Neural progenitor cell (in vitro differentiated cells): ENCODE results near the gene SLF2. TPM values are rescaled to one million over a fixed set of nuclear protein-coding genes. Genes with fewer than 3 reads are reported as not detected.

Source experiments
- DNase-seq: peaks from one replicate; pipeline ENCODE4 v3.0.0-alpha.2; 2016; ENCODE audit warnings: low spot score
- H2AFZ ChIP-seq: fragments of 200-600 bp; sonication (generic); replicated peaks from 2 replicates; pipeline ENCODE4 v1.6.1; 2016; ENCODE audit warnings: antibody characterized with exemption
- H3F3A ChIP-seq: fragments of 200-600 bp; sonication (generic); 2 replicates; pipeline ENCODE4 v1.6.1; 2016; ENCODE audit warnings: antibody characterized with exemption, low read depth
- H3K27ac ChIP-seq: fragments of 200-600 bp; sonication (generic); 2 replicates; pipeline ENCODE4 v1.5.1; 2016; ENCODE audit warnings: mild to moderate bottlenecking
- H3K27me3 ChIP-seq: fragments of 200-600 bp; sonication (generic); 2 replicates; pipeline ENCODE4 v1.6.1; 2016; ENCODE audit warnings: mild to moderate bottlenecking, moderate library complexity
- H3K36me3 ChIP-seq: fragments of 200-600 bp; sonication (generic); 2 replicates; pipeline ENCODE4 v1.5.1; 2016
- H3K4me1 ChIP-seq: fragments of 200-600 bp; sonication (generic); 2 replicates; pipeline ENCODE4 v1.6.1; 2016; ENCODE audit warnings: mixed run types
- H3K4me2 ChIP-seq: fragments of 200-600 bp; sonication (generic); 2 replicates; pipeline ENCODE4 v1.6.1; 2016
- H3K4me3 ChIP-seq: fragments of 200-600 bp; sonication (generic); 2 replicates; pipeline ENCODE4 v1.5.1; 2016
- H3K79me2 ChIP-seq: fragments of 200-600 bp; sonication (generic); 2 replicates; pipeline ENCODE4 v1.6.1; 2016; ENCODE audit warnings: low read depth
- H3K9ac ChIP-seq: fragments of 200-600 bp; sonication (generic); 2 replicates; pipeline ENCODE4 v1.6.1; 2016
- H3K9me3 ChIP-seq: fragments of 200-600 bp; sonication (generic); 2 replicates; pipeline ENCODE4 v1.5.1; 2016; ENCODE audit warnings: low read depth
- H4K20me1 ChIP-seq: fragments of 200-600 bp; sonication (generic); 2 replicates; pipeline ENCODE4 v1.6.1; 2016; ENCODE audit warnings: low read depth
- H3K27ac Mint-ChIP-seq: 3 replicates; pipeline ENCODE4 v1.8.0; 2021; ENCODE audit warnings: mixed read lengths
- H3K27me3 Mint-ChIP-seq: 2 replicates; pipeline ENCODE4 v1.8.0; 2022; ENCODE audit warnings: low read depth, mild to moderate bottlenecking, inconsistent platforms, moderate library complexity, mixed read lengths; ENCODE audit not compliant: insufficient read depth
- H3K36me3 Mint-ChIP-seq: 3 replicates; pipeline ENCODE4 v1.8.0; 2021; ENCODE audit warnings: mixed read lengths
- H3K4me1 Mint-ChIP-seq: 3 replicates; pipeline ENCODE4 v1.8.0; 2021; ENCODE audit warnings: mixed read lengths
- H3K4me3 Mint-ChIP-seq: 3 replicates; pipeline ENCODE4 v1.8.0; 2021; ENCODE audit warnings: mild to moderate bottlenecking, moderate library complexity, mixed read lengths
- H3K9me3 Mint-ChIP-seq: 3 replicates; pipeline ENCODE4 v1.8.0; 2020; ENCODE audit warnings: mixed read lengths
- EZH2 ChIP-seq: fragments of 200-600 bp; sonication (generic); IDR thresholded peaks from 2 replicates; pipeline ENCODE4 v1.6.1; 2017; ENCODE audit warnings: antibody characterized with exemption, mild to moderate bottlenecking, moderate library complexity
- EZH2phosphoT487 ChIP-seq: fragments of 200-600 bp; sonication (generic); IDR thresholded peaks from 2 replicates; pipeline ENCODE4 v1.6.1; 2017; ENCODE audit warnings: antibody characterized with exemption
- total RNA-seq: library from RNA; depleted of rRNA; stranded (reverse); fragments of >200 nt; gene quantifications from 2 replicates; pipeline ENCODE4 v1.2.3, GENCODE V29; 2015; ENCODE audit warnings: low replicate concordance
- TF ChIP-seq, protein P1 (sequence below): fragments of 200-600 bp; sonication (generic); IDR thresholded peaks from 2 replicates; pipeline ENCODE4 v1.5.1; 2017; ENCODE audit warnings: antibody characterized with exemption, mild to moderate bottlenecking

The SLF2 gene
- total RNA-seq, 1 donor from 2014 or later, result 19.5 TPM

GRCh38 chr10:100897976-100898375, 14.8 kb upstream of the SLF2 start:
- H3K27ac Mint-ChIP-seq, result no peak overlapping the region
- Histone ChIP-seq H3K36me3 (no peaks in the 10 kb centered on the region), H2AFZ (no peak overlapping the region), H3K4me1 (peaks cover 3% of the 10 kb centered on the region), H4K20me1 (peaks cover 4% of the 10 kb centered on the region), H3K4me2 (no peak overlapping the region), H3F3A (peaks cover 10% of the 10 kb centered on the region), H3K79me2 (no peaks in the 10 kb centered on the region), H3K9me3 (no peaks in the 10 kb centered on the region), H3K9ac (no peak overlapping the region), H3K27me3 (peaks cover 6% of the 10 kb centered on the region), H3K4me3 (no peak overlapping the region), H3K27ac (no peak overlapping the region)
- DNase-seq, result no peak
- no peak overlapping the region for H3K4me3 Mint-ChIP-seq
- TF ChIP-seq, protein P1, sequence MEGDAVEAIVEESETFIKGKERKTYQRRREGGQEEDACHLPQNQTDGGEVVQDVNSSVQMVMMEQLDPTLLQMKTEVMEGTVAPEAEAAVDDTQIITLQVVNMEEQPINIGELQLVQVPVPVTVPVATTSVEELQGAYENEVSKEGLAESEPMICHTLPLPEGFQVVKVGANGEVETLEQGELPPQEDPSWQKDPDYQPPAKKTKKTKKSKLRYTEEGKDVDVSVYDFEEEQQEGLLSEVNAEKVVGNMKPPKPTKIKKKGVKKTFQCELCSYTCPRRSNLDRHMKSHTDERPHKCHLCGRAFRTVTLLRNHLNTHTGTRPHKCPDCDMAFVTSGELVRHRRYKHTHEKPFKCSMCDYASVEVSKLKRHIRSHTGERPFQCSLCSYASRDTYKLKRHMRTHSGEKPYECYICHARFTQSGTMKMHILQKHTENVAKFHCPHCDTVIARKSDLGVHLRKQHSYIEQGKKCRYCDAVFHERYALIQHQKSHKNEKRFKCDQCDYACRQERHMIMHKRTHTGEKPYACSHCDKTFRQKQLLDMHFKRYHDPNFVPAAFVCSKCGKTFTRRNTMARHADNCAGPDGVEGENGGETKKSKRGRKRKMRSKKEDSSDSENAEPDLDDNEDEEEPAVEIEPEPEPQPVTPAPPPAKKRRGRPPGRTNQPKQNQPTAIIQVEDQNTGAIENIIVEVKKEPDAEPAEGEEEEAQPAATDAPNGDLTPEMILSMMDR, result no peak
- no peak for TF ChIP-seq EZH2
- no peak for TF ChIP-seq EZH2phosphoT487
- peaks cover 2% of the 10 kb centered on the region for H3K27me3 Mint-ChIP-seq
- H3K9me3 Mint-ChIP-seq, result no peaks in the 10 kb centered on the region
- no peaks in the 10 kb centered on the region for H3K36me3 Mint-ChIP-seq
- peaks cover 34% of the 10 kb centered on the region for H3K4me1 Mint-ChIP-seq

- H3K27ac ChIP-seq, result no peak overlapping the region
- peaks cover 10% of the 10 kb centered on the region for H3F3A ChIP-seq
- peaks cover 4% of the 10 kb centered on the region for H4K20me1 ChIP-seq
- H2AFZ ChIP-seq, result no peak overlapping the region
- no peaks in the 10 kb centered on the region for H3K9me3 Mint-ChIP-seq
- peaks cover 6% of the 10 kb centered on the region for H3K27me3 ChIP-seq
- H3K9me3 ChIP-seq, result no peaks in the 10 kb centered on the region
- H3K27ac Mint-ChIP-seq, result no peak overlapping the region
- TF ChIP-seq EZH2 (no peak), EZH2phosphoT487 (no peak)
- TF ChIP-seq, protein P1, result no peak
- no peak overlapping the region for H3K4me2 ChIP-seq
- no peaks in the 10 kb centered on the region for H3K36me3 ChIP-seq
- H3K27me3 Mint-ChIP-seq, result peaks cover 2% of the 10 kb centered on the region
- no peak overlapping the region for H3K9ac ChIP-seq
- no peak overlapping the region for H3K4me3 ChIP-seq
- no peak overlapping the region for H3K4me3 Mint-ChIP-seq
- no peaks in the 10 kb centered on the region for H3K36me3 Mint-ChIP-seq
- DNase-seq, result no peak
- H3K4me1 ChIP-seq, result peaks cover 3% of the 10 kb centered on the region
- H3K79me2 ChIP-seq, result no peaks in the 10 kb centered on the region
- H3K4me1 Mint-ChIP-seq, result peaks cover 34% of the 10 kb centered on the region
Measured at GRCh38 chr10:100899171-100899570, 13.6 kb upstream of the SLF2 start.

DNA sequence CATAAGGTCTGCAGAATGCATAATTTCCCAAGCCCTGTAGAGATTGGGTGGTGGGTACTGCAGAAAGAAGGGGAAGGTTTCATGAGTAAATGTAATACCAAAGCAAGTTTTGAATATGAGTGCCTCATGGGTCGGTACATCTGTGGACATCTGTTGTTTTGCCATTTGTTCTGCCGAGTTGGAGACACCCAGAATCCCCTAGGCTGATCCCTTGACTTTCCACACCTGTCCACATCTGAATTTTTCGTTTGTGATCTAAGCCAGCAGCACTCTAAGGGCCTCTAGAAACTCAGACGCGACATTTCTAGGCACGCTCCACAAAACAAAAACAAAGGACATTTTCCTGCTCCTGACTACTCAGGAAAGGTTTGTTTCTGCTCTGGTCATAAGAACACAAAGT, 11.7 kb upstream of the SLF2 start:
- Mint-ChIP-seq H3K27ac (no peak overlapping the region), H3K36me3 (no peaks in the 10 kb centered on the region), H3K4me3 (no peak overlapping the region), H3K4me1 (peaks cover 25% of the 10 kb centered on the region), H3K9me3 (no peaks in the 10 kb centered on the region), H3K27me3 (peaks cover 5% of the 10 kb centered on the region)
- no peaks in the 10 kb centered on the region for H3K36me3 ChIP-seq
- H3K4me1 ChIP-seq, result peaks cover 3% of the 10 kb centered on the region
- H3K4me2 ChIP-seq, result no peak overlapping the region
- peaks cover 6% of the 10 kb centered on the region for H3K27me3 ChIP-seq
- H2AFZ ChIP-seq, result peak overlapping the region; percentile 18
- DNase-seq, result no peak
- TF ChIP-seq EZH2phosphoT487 (no peak), EZH2 (no peak)
- TF ChIP-seq, protein P1, result no peak
- H3K9ac ChIP-seq, result no peak overlapping the region
- H4K20me1 ChIP-seq, result peaks cover 4% of the 10 kb centered on the region
- no peak overlapping the region for H3K27ac ChIP-seq
- no peaks in the 10 kb centered on the region for H3K9me3 ChIP-seq
- peaks cover 10% of the 10 kb centered on the region for H3F3A ChIP-seq
- H3K4me3 ChIP-seq, result no peak overlapping the region
- no peaks in the 10 kb centered on the region for H3K79me2 ChIP-seq
